Cardiac atrium fibroblast (primary cell): ENCODE data around the gene OR7G2. TPM values are rescaled to one million over a fixed set of nuclear protein-coding genes. Genes with fewer than 3 reads are reported as not detected.

ENCODE experiments used
- total RNA-seq: library from RNA; depleted of rRNA; stranded (reverse); fragments of >200 nt; gene quantifications from 2 replicates; pipeline ENCODE4 v1.2.3, GENCODE V29; 2015

Gene OR7G2
- total RNA-seq, result not detected in 2 replicates

GRCh38 chr19:9107375-9107774 is at the start of gene OR7G2:
Gene OR7G2 (minus strand): TSS chr19:9107475. CDS start chr19:9103243, 4,232 bp downstream.

GRCh38 chr19:9140159-9140874 is 33.0 kb upstream of the OR7G2 start, which contains the start of gene ZNF317:
Gene ZNF317 (plus strand): TSS chr19:9140397. CDS start chr19:9156017, 15,620 bp downstream.

GRCh38 chr19:9126900-9127405 is 19.7 kb upstream of the OR7G2 start, which contains the start of gene OR7G3:
Gene OR7G3 (minus strand): TSS chr19:9126950. CDS start chr19:9126950, 0 bp downstream.

DNA sequence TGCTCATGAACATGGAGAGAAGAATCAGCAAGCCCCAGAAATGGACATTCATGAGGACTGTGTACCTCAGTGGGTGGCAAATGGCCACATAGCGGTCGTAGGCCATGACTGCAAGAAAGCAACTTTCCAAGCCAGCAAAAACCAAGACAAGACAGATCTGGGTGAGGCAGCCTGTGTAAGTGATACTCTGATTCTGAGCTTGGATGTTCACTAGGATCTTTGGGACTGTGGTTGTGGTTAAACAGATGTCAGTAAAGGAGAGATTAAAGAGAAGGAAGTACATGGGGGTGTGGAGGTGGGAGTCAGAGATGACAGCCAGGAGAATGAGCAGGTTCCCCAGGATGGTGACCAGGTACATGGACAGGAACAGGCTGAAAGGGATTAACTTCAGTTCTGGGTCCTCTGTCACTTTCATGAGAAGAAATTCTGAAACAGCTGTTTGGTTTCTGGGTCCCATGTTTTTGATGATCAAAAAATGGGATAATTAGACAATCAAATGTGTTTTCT is 8.1 kb upstream of the OR7G2 start, which contains the start of gene OR7G1:
Gene OR7G1 (minus strand): TSS at position 457 of the 507 bp plus-strand sequence. CDS start 0 bp downstream, at position 457.

DNA sequence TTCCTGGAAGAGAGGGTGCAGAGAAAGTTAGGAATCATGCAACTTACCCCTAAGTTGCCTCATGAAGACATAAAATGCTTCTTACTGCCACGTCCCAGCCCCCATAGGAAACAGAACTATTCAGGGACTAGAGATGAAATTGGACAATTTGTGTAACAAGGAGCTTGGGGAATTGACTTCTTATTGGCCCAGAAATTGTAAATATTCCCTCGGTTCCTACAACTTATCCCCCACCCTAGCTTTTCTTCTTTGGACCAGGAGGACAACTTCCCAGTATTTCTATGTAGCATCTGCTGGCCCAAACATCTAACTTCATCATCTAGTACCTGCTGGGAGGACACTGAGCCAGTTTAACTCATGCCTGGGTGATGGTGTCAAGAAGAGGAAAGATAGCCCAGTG is 20.5 kb downstream of the OR7G2 start, which contains the start of gene OR1M1:
Gene OR1M1 (plus strand): TSS at position 301 of the 400 bp plus-strand sequence. CDS start 6,184 bp downstream, outside the sequence.

Other genes with a start within 250 kb of the OR7G2 start
- not detected in 2 replicates for gene MUC16, start 97.1 kb downstream of the OR7G2 start, total RNA-seq
- not detected in 2 replicates for gene OR1M1, start 20.4 kb downstream of the OR7G2 start, total RNA-seq
- not detected in 2 replicates for gene OR7G1, start 8.3 kb upstream of the OR7G2 start, total RNA-seq
- not detected in 2 replicates for gene OR7G3, start 19.5 kb upstream of the OR7G2 start, total RNA-seq
- 11.2 TPM in 2 replicates for gene ZNF317, start 32.9 kb upstream of the OR7G2 start, total RNA-seq
- not detected in 2 replicates for gene OR7D2, start 71.5 kb upstream of the OR7G2 start, total RNA-seq
- not detected in 2 replicates for gene OR7D4, start 112.1 kb upstream of the OR7G2 start, total RNA-seq
- not detected in 2 replicates for gene OR7E24, start 143.5 kb upstream of the OR7G2 start, total RNA-seq
- gene ZNF699, start 202.4 kb upstream of the OR7G2 start, total RNA-seq, result 1.3 and 2.3 TPM in 2 replicates
- gene ZNF559, start 216.7 kb upstream of the OR7G2 start, total RNA-seq, result 6.8 and 9.4 TPM in 2 replicates